Ovary (tissue), 3 donors: ENCODE measurements around the gene HCN2.

Experiments used
- POLR2A ChIP-seq: fragments of 450-650 bp; IDR thresholded peaks from one replicate; pipeline ENCODE4 v1.6.1; 2017; ENCODE audit warnings: antibody characterized with exemption, mild to moderate bottlenecking, moderate library complexity
- TF ChIP-seq, protein P1 (sequence below), 3 donors: fragments of 450-650 bp in 2 of 3; fragments of 200-600 bp in 1 of 3; IDR thresholded peaks; one replicate each; pipeline versions ENCODE4 v1.5.1 to v1.8.0; 2016 to 2022; ENCODE audit warnings: antibody characterized with exemption in 3 of 3, mild to moderate bottlenecking in 1 of 3
- donor health status: DM: no; HTN: no; CAD: no.

DNA sequence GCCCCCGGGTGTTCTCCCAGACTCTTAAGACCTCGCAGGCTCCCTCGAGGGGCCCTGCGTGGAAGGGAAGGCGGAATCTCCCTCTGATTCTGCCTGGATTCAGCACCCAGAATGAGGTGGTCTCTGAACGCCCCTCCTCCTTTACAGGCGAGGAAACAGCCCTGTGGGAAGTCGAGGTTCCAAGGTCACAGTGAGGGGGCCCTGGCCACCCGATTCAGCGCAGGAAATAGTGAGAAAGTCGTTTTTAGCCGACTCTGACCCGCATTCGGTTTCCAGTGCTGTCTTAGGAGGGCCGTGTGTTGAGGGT is 16.2 kb upstream of the HCN2 start:
- TF ChIP-seq, protein P1, sequence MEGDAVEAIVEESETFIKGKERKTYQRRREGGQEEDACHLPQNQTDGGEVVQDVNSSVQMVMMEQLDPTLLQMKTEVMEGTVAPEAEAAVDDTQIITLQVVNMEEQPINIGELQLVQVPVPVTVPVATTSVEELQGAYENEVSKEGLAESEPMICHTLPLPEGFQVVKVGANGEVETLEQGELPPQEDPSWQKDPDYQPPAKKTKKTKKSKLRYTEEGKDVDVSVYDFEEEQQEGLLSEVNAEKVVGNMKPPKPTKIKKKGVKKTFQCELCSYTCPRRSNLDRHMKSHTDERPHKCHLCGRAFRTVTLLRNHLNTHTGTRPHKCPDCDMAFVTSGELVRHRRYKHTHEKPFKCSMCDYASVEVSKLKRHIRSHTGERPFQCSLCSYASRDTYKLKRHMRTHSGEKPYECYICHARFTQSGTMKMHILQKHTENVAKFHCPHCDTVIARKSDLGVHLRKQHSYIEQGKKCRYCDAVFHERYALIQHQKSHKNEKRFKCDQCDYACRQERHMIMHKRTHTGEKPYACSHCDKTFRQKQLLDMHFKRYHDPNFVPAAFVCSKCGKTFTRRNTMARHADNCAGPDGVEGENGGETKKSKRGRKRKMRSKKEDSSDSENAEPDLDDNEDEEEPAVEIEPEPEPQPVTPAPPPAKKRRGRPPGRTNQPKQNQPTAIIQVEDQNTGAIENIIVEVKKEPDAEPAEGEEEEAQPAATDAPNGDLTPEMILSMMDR (IDR thresholded peaks at IDR 0.05) = no peak
- TF ChIP-seq POLR2A = no peak
